ENCODE data around the gene FAM210A.

DNA sequence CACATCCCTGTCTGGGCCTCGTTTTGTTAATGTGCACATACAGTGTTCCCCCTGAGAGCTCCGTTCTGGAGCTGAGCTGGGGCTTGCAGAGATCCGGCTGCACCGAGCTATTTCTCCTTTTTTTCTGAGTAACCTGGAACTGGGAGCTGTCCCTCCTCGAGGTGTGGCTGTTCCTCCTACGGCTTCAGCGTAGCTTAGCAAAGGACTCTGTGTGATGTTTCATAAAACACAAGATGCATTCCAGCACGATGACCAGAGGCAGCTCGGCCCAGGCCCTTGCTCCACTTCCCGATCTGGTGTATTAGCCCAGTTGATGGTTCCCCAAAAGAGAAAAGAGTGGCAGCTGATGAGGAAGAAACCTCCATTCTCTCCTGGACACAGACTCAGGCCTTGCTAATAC, 103.0 kb downstream of the FAM210A start:
- TF ChIP-seq POLR2A (IDR thresholded peaks at IDR 0.05; ENCODE audit: low read length), result no peak
- no peak for TF ChIP-seq GATA1 (IDR thresholded peaks at IDR 0.05; ENCODE audit: low read depth, low read length)
